SK-N-SH treated with all-trans-retinoic acid at 6 μM for 48 hours (cell line): ENCODE data around the gene COQ7.

Experiments used
- ATAC-seq: fragments of 200-7000 bp; cut with Tn5 transposase; 3 replicates; pipeline ENCODE4 v1.9.1; 2020; ENCODE audit warnings: mild to moderate bottlenecking, moderate library complexity
- BACH2 ChIP-seq: fragments of 250-450 bp; sonication (Bioruptor Pico); IDR thresholded peaks from 2 replicates; pipeline ENCODE4 v1.9.0; 2021; ENCODE audit warnings: mild to moderate bottlenecking, borderline replicate concordance
- CREB5 ChIP-seq: fragments of 250-450 bp; sonication (Bioruptor Pico); IDR thresholded peaks from 2 replicates; pipeline ENCODE4 v1.5.1; 2020; ENCODE audit warnings: low read depth, mild to moderate bottlenecking, moderate library complexity
- CSDC2 ChIP-seq: fragments of 250-450 bp; sonication (Bioruptor Pico); IDR thresholded peaks from 2 replicates; pipeline ENCODE4 v1.5.0; 2020; ENCODE audit warnings: mild to moderate bottlenecking, moderate library complexity
- CSRNP3 ChIP-seq: fragments of 250-450 bp; sonication (Bioruptor Pico); IDR thresholded peaks from 2 replicates; pipeline ENCODE4 v1.5.1; 2021; ENCODE audit warnings: mild to moderate bottlenecking, moderate library complexity
- ESRRG ChIP-seq: fragments of 250-450 bp; sonication (Bioruptor Pico); IDR thresholded peaks from 2 replicates; pipeline ENCODE4 v1.6.1; 2021; ENCODE audit warnings: mild to moderate bottlenecking
- GLIS3 ChIP-seq: fragments of 250-450 bp; sonication (Bioruptor Pico); IDR thresholded peaks from 2 replicates; pipeline ENCODE4 v1.5.0; 2020; ENCODE audit warnings: mild to moderate bottlenecking, moderate library complexity
- ISL1 ChIP-seq: fragments of 250-450 bp; sonication (Bioruptor Pico); IDR thresholded peaks from 2 replicates; pipeline ENCODE4 v2.1.2; 2022; ENCODE audit warnings: mild to moderate bottlenecking, moderate library complexity
- OSR1 ChIP-seq: fragments of 250-450 bp; sonication (Bioruptor Pico); IDR thresholded peaks from 2 replicates; pipeline ENCODE4 v1.8.0; 2022; ENCODE audit warnings: moderate library complexity, mild to moderate bottlenecking, inconsistent platforms
- PATZ1 ChIP-seq: fragments of 250-450 bp; sonication (Bioruptor Pico); IDR thresholded peaks from 2 replicates; pipeline ENCODE4 v1.8.0; 2020; ENCODE audit warnings: mild to moderate bottlenecking, moderate library complexity, borderline replicate concordance
- POU6F1 ChIP-seq: fragments of 250-450 bp; sonication (Bioruptor Pico); IDR thresholded peaks from 2 replicates; pipeline ENCODE4 v1.8.0; 2021; ENCODE audit warnings: low read depth, mild to moderate bottlenecking, moderate library complexity, borderline replicate concordance
- PPARA ChIP-seq: fragments of 250-450 bp; sonication (Bioruptor Pico); IDR thresholded peaks from 2 replicates; pipeline ENCODE4 v1.5.0; 2020; ENCODE audit warnings: mild to moderate bottlenecking, borderline replicate concordance
- RARB ChIP-seq: fragments of 250-450 bp; sonication (Bioruptor Pico); IDR thresholded peaks from 2 replicates; pipeline ENCODE4 v1.8.0; 2021; ENCODE audit warnings: mild to moderate bottlenecking, moderate library complexity
- SNAI2 ChIP-seq: fragments of 250-450 bp; sonication (Bioruptor Pico); IDR thresholded peaks from 2 replicates; pipeline ENCODE4 v1.5.0; 2020; ENCODE audit warnings: mild to moderate bottlenecking, moderate library complexity
- TCF4 ChIP-seq: fragments of 250-450 bp; sonication (Bioruptor Pico); IDR thresholded peaks from 2 replicates; pipeline ENCODE4 v1.8.0; 2021; ENCODE audit warnings: mild to moderate bottlenecking, moderate library complexity, borderline replicate concordance
- TOX ChIP-seq: fragments of 250-450 bp; sonication (Bioruptor Pico); IDR thresholded peaks from 2 replicates; pipeline ENCODE4 v1.8.0; 2021; ENCODE audit warnings: mild to moderate bottlenecking, moderate library complexity, borderline replicate concordance
- ZC3H10 ChIP-seq: fragments of 250-450 bp; sonication (Bioruptor Pico); IDR thresholded peaks from 2 replicates; pipeline ENCODE4 v1.5.1; 2021; ENCODE audit warnings: mild to moderate bottlenecking, moderate library complexity
- ZFP3 ChIP-seq: fragments of 250-450 bp; sonication (Bioruptor Pico); IDR thresholded peaks from 2 replicates; pipeline ENCODE4 v1.5.0; 2020; ENCODE audit warnings: mild to moderate bottlenecking, moderate library complexity
- ZFP30 ChIP-seq: fragments of 450-650 bp; formaldehyde crosslinking; IDR thresholded peaks from 2 replicates; pipeline ENCODE4 v1.5.0; 2022; ENCODE audit warnings: mild to moderate bottlenecking, moderate library complexity
- ZNF565 ChIP-seq: fragments of 450-650 bp; formaldehyde crosslinking; conservative IDR thresholded peaks from 2 replicates; pipeline ENCODE4 v1.5.0; 2020; ENCODE audit warnings: low read depth, mild to moderate bottlenecking, moderate library complexity
- ZNF70 ChIP-seq: fragments of 450-650 bp; formaldehyde crosslinking; IDR thresholded peaks from 2 replicates; pipeline ENCODE4 v1.5.0; 2020; ENCODE audit warnings: mild to moderate bottlenecking, moderate library complexity
- ZNF8 ChIP-seq: fragments of 450-650 bp; formaldehyde crosslinking; IDR thresholded peaks from 2 replicates; pipeline ENCODE4 v1.5.0; 2020; ENCODE audit warnings: mild to moderate bottlenecking, moderate library complexity

Gene COQ7

GRCh38 chr16:19118938-19119431 lies 51.6 kb downstream of the COQ7 start:
- ATAC-seq: peak; percentile 86

GRCh38 chr16:19119564-19119963 lies 52.1 kb downstream of the COQ7 start:
- ATAC-seq: peak; percentile 44
- no peak for TF ChIP-seq BACH2 (CRISPR knock-in tag)
- no peak for TF ChIP-seq ZC3H10 (CRISPR knock-in tag)
- no peak for TF ChIP-seq ESRRG
- TF ChIP-seq SNAI2 (CRISPR knock-in tag): no peak
- no peak for TF ChIP-seq TCF4 (CRISPR knock-in tag)
- no peak for TF ChIP-seq RARB (CRISPR knock-in tag)
- TF ChIP-seq PATZ1 (CRISPR knock-in tag): no peak
- no peak for TF ChIP-seq ISL1
- no peak for TF ChIP-seq POU6F1
- TF ChIP-seq ZNF70: no peak
- no peak for TF ChIP-seq TOX (CRISPR knock-in tag)
- TF ChIP-seq ZFP30 (CRISPR knock-in tag): no peak
- TF ChIP-seq ZFP3: no peak
- no peak for TF ChIP-seq ZNF8 (CRISPR knock-in tag)
- TF ChIP-seq ZNF565 (CRISPR knock-in tag): no peak
- no peak for TF ChIP-seq CSDC2 (CRISPR knock-in tag)

More at GRCh38 chr16:19118938-19119431, 51.6 kb downstream of the COQ7 start:
- TF ChIP-seq CSRNP3 (CRISPR knock-in tag): no peak
- no peak for TF ChIP-seq POU6F1
- 0 out of 2 replicates have a peak, but pooled peaks have one; percentile 25 for TF ChIP-seq TOX (CRISPR knock-in tag)

- ATAC-seq: no peak
- no peak for TF ChIP-seq RARB (CRISPR knock-in tag)
- TF ChIP-seq CREB5 (CRISPR knock-in tag): no peak
- no peak for TF ChIP-seq PPARA (CRISPR knock-in tag)
- no peak for TF ChIP-seq TCF4 (CRISPR knock-in tag)
- no peak for TF ChIP-seq GLIS3 (CRISPR knock-in tag)
- no peak for TF ChIP-seq ISL1
Observed at GRCh38 chr16:19123535-19124178, 56.2 kb downstream of the COQ7 start.

GRCh38 chr16:19126300-19126699 lies 58.9 kb downstream of the COQ7 start:
- no peak for ATAC-seq
- TF ChIP-seq TOX (CRISPR knock-in tag): no peak
- TF ChIP-seq GLIS3 (CRISPR knock-in tag): no peak
- no peak for TF ChIP-seq PPARA (CRISPR knock-in tag)
- no peak for TF ChIP-seq PATZ1 (CRISPR knock-in tag)
- no peak for TF ChIP-seq ZNF565 (CRISPR knock-in tag)
- TF ChIP-seq CREB5 (CRISPR knock-in tag): no peak
- no peak for TF ChIP-seq CSRNP3 (CRISPR knock-in tag)
- TF ChIP-seq ZNF8 (CRISPR knock-in tag): no peak
- no peak for TF ChIP-seq ZNF70
- TF ChIP-seq ISL1: no peak
- TF ChIP-seq OSR1: no peak
- no peak for TF ChIP-seq TCF4 (CRISPR knock-in tag)
- TF ChIP-seq ESRRG: no peak
- TF ChIP-seq RARB (CRISPR knock-in tag): no peak
- no peak for TF ChIP-seq BACH2 (CRISPR knock-in tag)
